Heart right ventricle (tissue), 16 donors: Measurements from ENCODE around the gene EHF. TPM values are rescaled to one million over a fixed set of nuclear protein-coding genes. Genes with fewer than 3 reads are reported as not detected.

ENCODE experiments used
- ATAC-seq, 8 donors: fragments of 200-7000 bp; cut with Tn5 transposase; one replicate each; pipeline ENCODE4 v1.9.1; 2020; ENCODE audit warnings: mild to moderate bottlenecking in 8 of 8, moderate library complexity in 8 of 8, moderate number of reproducible peaks in 1 of 8
- DNase-seq, 2 donors: peaks; one replicate each; pipeline ENCODE4 v3.0.0-alpha.2; 2020
- H3K27ac ChIP-seq, 10 donors: fragments of 200-600 bp; sonication (generic) in 2 of 10; one replicate each; pipeline versions ENCODE4 v1.5.0 to v1.8.0; 2020 to 2022; ENCODE audit warnings: mild to moderate bottlenecking in 3 of 10
- H3K27me3 ChIP-seq, 7 donors: fragments of 200-600 bp; one replicate each; pipeline ENCODE4 v1.8.0; 2021 to 2022; ENCODE audit warnings: mild to moderate bottlenecking in 2 of 7
- H3K36me3 ChIP-seq, 9 donors: fragments of 200-600 bp; sonication (generic) in 1 of 9; one replicate each; pipeline versions ENCODE4 v1.5.0 to v1.8.0; 2020 to 2022; ENCODE audit warnings: mild to moderate bottlenecking in 2 of 9
- H3K4me1 ChIP-seq, 9 donors: fragments of 200-600 bp; sonication (generic) in 1 of 9; one replicate each; pipeline versions ENCODE4 v1.5.0 to v1.8.0; 2020 to 2022; ENCODE audit warnings: mild to moderate bottlenecking in 4 of 9
- H3K4me3 ChIP-seq, 10 donors: fragments of 200-600 bp; sonication (generic) in 2 of 10; one replicate each; pipeline versions ENCODE4 v1.5.0 to v1.8.0; 2020 to 2022; ENCODE audit warnings: mild to moderate bottlenecking in 7 of 10, moderate library complexity in 2 of 10
- H3K9me3 ChIP-seq, 11 donors: fragments of 200-600 bp in 10 of 11; sonication (generic) in 2 of 11; one replicate each; pipeline versions ENCODE4 v1.5.0 to v1.8.0; 2013 to 2022; ENCODE audit warnings: mild to moderate bottlenecking in 2 of 11, control low read depth in 1 of 11, moderate library complexity in 1 of 11
- CTCF ChIP-seq, 9 donors: fragments of 200-600 bp; sonication (generic) in 2 of 9; IDR thresholded peaks; one replicate each; pipeline versions ENCODE4 v1.5.0 to v1.8.0; 2021 to 2022; ENCODE audit warnings: antibody characterized with exemption in 9 of 9, mild to moderate bottlenecking in 5 of 9, moderate library complexity in 1 of 9
- WGBS, 2 donors: extraction: QIAGEN DNeasy Blood & Tissue Kit; methylation state at CpG; one replicate each; pipeline ENCODE4 v1.1.7; 2013; ENCODE audit warnings: inconsistent platforms in 1 of 2; 5-methylcytosine and 5-hydroxymethylcytosine counted together
- intact Hi-C, 10 donors: fragments of 100-400 bp; cut with DNase I; formaldehyde crosslinking; loops; one replicate each; pipeline versions ENCODE4 v1.11.1 to v1.14.2; 2022
- polyA plus RNA-seq, 2 donors: library from polyadenylated mRNA; stranded (reverse); fragments of 200-250 nt; gene quantifications; one replicate each; pipeline ENCODE4 v1.2.3, GENCODE V29; 2013
- total RNA-seq, 10 donors: library from RNA; stranded (reverse); fragmentation: NEBNext Ultra II Directional in 3 of 10; extraction: Animal tissue kit (Norgen Biotek cat#: 25700) in 3 of 10; gene quantifications; one replicate each; pipeline versions ENCODE4 v1.2.1 to v1.2.4, GENCODE V29; 2021 to 2023
- donor health status: Arrhythmogenic right ventricular cardiomyopathy.
- donor health status: ischemic (EF 13 %, LVEDD 7.1; RV severe dilation, severe dysfunction).
- donor health status: healthy with polysubstance abuse.
- donor health status: DM: no; HTN: yes; CAD: no.
- donor health status: DM: no; HTN: no; CAD: no.
- donor health status: ischemic (EF 25% LVEDD 6.9; RV normal size, moderate dysfunction).
- donor health status: ischemic (EF 25% LVEDD 5.7; RV mildly dilated, moderate dysfunction).
- donor health status: healthy.
- donor health status: DM: yes; HTN: yes; CAD: no.
- donor health status: Ischemic cardiomyopathy.
- donor health status: ischemic (EF 35%, LVEDD 5.7; RV mildly dilated, moderate dysfunction).
- donor health status: nonischemic (EF 11% LVEDD 7.7; RV severe dilation, severe dysfunction).
- donor health status: DM: yes; HTN: yes; CAD: no.
- donor health status: PGD.
- donor health status: ischemic (EF 29% LVEDD 5.4; RV normal size, mild dysfunction).
- donor health status: nonischemic (EF 23%, LVEDD 6.1; RV moderate dilation, normal function).

Gene EHF
- total and polyA plus RNA-seq, 12 donors = 0.09 to 3.2 (median 0.81) TPM; not detected in 1

GRCh38 chr11:34605481-34606325, 15.2 kb upstream of the EHF start:
- WGBS, 2 donors = 79% methylated on average over 6 of the region's 6 CpGs

DNA sequence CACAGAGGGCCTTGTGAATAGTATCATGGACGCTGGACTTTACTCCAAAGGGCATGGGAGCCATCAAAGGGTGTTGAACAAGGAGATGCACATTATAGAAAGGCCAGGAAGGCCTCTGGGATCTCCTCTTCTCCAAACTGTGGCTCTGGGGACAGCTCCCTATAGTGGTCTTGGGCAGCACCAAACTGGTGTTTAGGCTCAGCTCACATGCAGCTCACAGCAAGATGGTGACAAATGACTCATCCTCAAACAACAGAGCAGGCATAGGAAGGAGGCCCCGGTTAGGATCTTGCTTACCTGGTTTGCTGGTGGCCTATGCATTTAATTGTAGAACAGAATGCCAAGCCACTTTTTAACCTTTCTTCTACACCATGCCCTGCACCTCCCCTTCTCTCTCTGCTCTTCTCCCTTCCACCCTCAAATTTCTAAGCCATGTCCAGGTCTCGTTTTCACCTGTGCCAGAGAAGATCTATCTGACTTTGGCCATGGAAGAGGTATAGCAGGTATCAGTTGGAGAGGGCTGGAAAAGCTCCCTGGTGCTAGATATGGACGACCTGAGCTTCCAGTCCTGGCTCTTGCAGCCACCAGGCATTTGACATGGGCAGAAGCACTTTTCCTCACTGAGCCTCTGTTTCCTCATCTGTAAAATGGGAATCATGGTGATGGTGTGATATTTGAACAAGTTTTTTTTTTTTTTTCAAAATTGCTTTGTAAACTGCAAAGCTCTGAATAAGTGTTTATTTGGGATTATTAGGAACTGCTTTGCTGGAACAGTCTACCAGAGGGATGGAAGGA, 14.4 kb upstream of the EHF start:
- Histone ChIP-seq H3K4me1 (peaks cover 0 to 2% (median 0%) of the 10 kb centered on the region in 9 donors), H3K36me3 (no peaks in the 10 kb centered on the region), H3K9me3 (no peaks in the 10 kb centered on the region), H3K4me3 (no peak overlapping the region), H3K27ac (no peak overlapping the region), H3K27me3 (no peaks in the 10 kb centered on the region)
- 49 to 59% methylated on average over 4 of the region's 4 CpGs for WGBS, 2 donors
- TF ChIP-seq CTCF (IDR thresholded peaks at IDR 0.05) = no peak
- intact Hi-C loops = no loop called here
- ATAC-seq = no peak
- DNase-seq = no peak

More at GRCh38 chr11:34605481-34606325, 15.2 kb upstream of the EHF start:
- Histone ChIP-seq H3K9me3 (no peaks in the 10 kb centered on the region), H3K4me3 (no peak overlapping the region), H3K4me1 (peaks cover 0 to 10% (median 7%) of the 10 kb centered on the region in 9 donors), H3K27ac (no peak overlapping the region), H3K36me3 (no peaks in the 10 kb centered on the region), H3K27me3 (no peaks in the 10 kb centered on the region)
- ATAC-seq = no peak
- intact Hi-C loops = no loop called here
- no peak for TF ChIP-seq CTCF (IDR thresholded peaks at IDR 0.05)
- DNase-seq = no peak

DNA sequence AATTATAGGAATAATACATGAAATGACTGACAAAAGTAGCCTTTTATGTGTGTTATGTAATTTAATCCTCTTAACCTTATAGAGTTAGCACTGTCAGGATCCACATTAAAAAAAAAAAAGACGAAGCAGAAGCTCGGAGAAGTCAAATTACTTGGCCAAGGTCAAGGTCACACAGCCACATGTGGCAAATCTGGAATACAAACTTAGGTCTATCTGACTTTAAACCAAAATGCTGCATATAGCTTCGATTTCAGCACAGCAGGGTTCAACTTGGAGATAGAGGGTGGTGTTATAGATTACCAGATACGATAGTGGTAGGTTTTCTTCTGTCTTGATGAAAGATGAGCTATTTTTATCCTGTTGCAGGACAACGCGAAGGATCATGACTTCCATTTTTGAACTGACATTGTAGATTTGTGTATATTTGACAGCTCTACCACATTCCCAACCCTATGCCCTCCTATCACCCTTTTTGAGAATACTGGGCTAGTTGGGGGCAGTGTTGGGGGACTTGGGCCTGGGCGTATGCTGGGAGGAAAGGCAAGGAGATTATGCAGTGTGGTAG, 11.6 kb upstream of the EHF start:
- Histone ChIP-seq H3K27ac (no peak overlapping the region), H3K9me3 (no peaks in the 10 kb centered on the region), H3K27me3 (no peaks in the 10 kb centered on the region), H3K4me1 (peaks cover 0 to 15% (median 8%) of the 10 kb centered on the region in 9 donors), H3K36me3 (no peaks in the 10 kb centered on the region), H3K4me3 (no peak overlapping the region)
- WGBS, 2 donors = 58 to 59% methylated on average over 7 of the region's 7 CpGs
- DNase-seq (no peak), ATAC-seq (no peak)
- TF ChIP-seq CTCF (IDR thresholded peaks at IDR 0.05) = no peak
- intact Hi-C loops = no loop called here

DNA sequence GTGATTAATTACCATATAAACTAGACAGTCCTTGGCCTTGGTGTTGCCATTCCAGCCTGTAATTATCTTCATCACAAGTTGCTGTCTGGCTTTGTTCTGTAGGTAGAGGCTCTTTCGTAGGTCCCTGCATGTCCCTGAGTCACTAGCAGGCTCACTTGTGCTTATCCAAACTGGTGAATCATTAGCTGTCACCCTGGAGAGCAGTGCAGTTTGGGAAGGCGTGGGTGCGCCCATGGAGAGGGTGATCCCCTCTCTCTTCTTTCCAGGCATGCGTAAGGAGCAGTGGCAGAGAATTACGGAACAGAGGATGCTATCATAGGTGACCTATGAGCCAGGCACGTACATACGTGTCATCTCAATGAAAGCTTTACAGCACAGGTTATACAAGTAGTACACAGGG, 11.0 kb upstream of the EHF start:
- intact Hi-C loops = no loop called here
- H3K9me3 ChIP-seq = no peaks in the 10 kb centered on the region
- 82 to 85% methylated on average over 7 of the region's 7 CpGs for WGBS, 2 donors

More for the DNA sequence above, 11.0 kb upstream of the EHF start:
- no peak for TF ChIP-seq CTCF (IDR thresholded peaks at IDR 0.05)
- Histone ChIP-seq H3K4me1 (peaks cover 0 to 21% (median 14%) of the 10 kb centered on the region in 9 donors), H3K27ac (no peak overlapping the region), H3K4me3 (no peak overlapping the region), H3K27me3 (no peaks in the 10 kb centered on the region), H3K36me3 (no peaks in the 10 kb centered on the region)
- no peak for DNase-seq
- ATAC-seq = no peak
